DOHH2 (cell line): ENCODE results near the gene SP100.

Experiments used
- H3F3A ChIP-seq: fragments of 200-600 bp; sonication (generic), shearing (Covaris generic); 2 replicates; pipeline ENCODE4 v1.6.0; 2016; ENCODE audit warnings: antibody characterized with exemption, mild to moderate bottlenecking; ENCODE audit not compliant: control insufficient read depth, insufficient read depth
- H3K27ac ChIP-seq: fragments of 200-600 bp; sonication (generic); 2 replicates; pipeline ENCODE4 v1.5.1; 2014; ENCODE audit warnings: low read depth, mild to moderate bottlenecking, low read length, moderate library complexity
- H3K27me3 ChIP-seq: fragments of 200-600 bp; sonication (generic); 2 replicates; pipeline ENCODE4 v1.6.1; 2014; ENCODE audit warnings: mild to moderate bottlenecking, low read length, mixed read lengths; ENCODE audit not compliant: control insufficient read depth
- H3K36me3 ChIP-seq: fragments of 200-600 bp; sonication (generic); 2 replicates; pipeline ENCODE4 v1.6.1; 2014; ENCODE audit warnings: mild to moderate bottlenecking, low read length, moderate library complexity, mixed read lengths; ENCODE audit not compliant: control insufficient read depth
- H3K4me1 ChIP-seq: fragments of 200-600 bp; sonication (generic); 2 replicates; pipeline ENCODE4 v1.6.1; 2014; ENCODE audit warnings: mild to moderate bottlenecking, low read length, mixed read lengths; ENCODE audit not compliant: control insufficient read depth
- H3K4me2 ChIP-seq: fragments of 200-600 bp; sonication (generic); 2 replicates; pipeline ENCODE4 v1.6.0; 2014; ENCODE audit warnings: mild to moderate bottlenecking, low read length, moderate library complexity
- H3K4me3 ChIP-seq: fragments of 200-600 bp; sonication (generic); 2 replicates; pipeline ENCODE4 v1.5.1; 2014; ENCODE audit warnings: mild to moderate bottlenecking, low read length, mixed read lengths
- H3K79me2 ChIP-seq: fragments of 200-600 bp; sonication (generic); 2 replicates; pipeline ENCODE4 v1.6.1; 2014; ENCODE audit warnings: mild to moderate bottlenecking, low read length, mixed read lengths; ENCODE audit not compliant: control insufficient read depth
- H3K9me2 ChIP-seq: fragments of 200-600 bp; sonication (generic); replicated peaks from 2 replicates; pipeline ENCODE4 v1.6.1; 2014; ENCODE audit warnings: mild to moderate bottlenecking, low read length, mixed read lengths; ENCODE audit not compliant: control insufficient read depth
- H3K9me3 ChIP-seq: fragments of 200-600 bp; sonication (generic); 2 replicates; pipeline ENCODE4 v1.6.1; 2014; ENCODE audit warnings: antibody characterized with exemption, low read length, mixed read lengths; ENCODE audit not compliant: control insufficient read depth, insufficient read depth
- H4K20me1 ChIP-seq: fragments of 200-600 bp; sonication (generic); 2 replicates; pipeline ENCODE4 v1.6.0; 2014; ENCODE audit warnings: low read depth, mild to moderate bottlenecking, antibody characterized with exemption, low read length, moderate library complexity; ENCODE audit not compliant: control insufficient read depth, insufficient read depth
- EZH2phosphoT487 ChIP-seq: fragments of 200-600 bp; sonication (generic); IDR thresholded peaks from 2 replicates; pipeline ENCODE4 v1.6.1; 2017; ENCODE audit warnings: borderline replicate concordance, mild to moderate bottlenecking, antibody characterized with exemption, low read length, moderate library complexity, mixed read lengths
- TF ChIP-seq, protein P1 (sequence below): fragments of 200-600 bp; sonication (generic); IDR thresholded peaks from one replicate; pipeline ENCODE4 v1.5.1; 2014; ENCODE audit warnings: antibody characterized with exemption, mild to moderate bottlenecking, low read depth, low read length; ENCODE audit not compliant: poor library complexity, severe bottlenecking

Gene SP100

DNA sequence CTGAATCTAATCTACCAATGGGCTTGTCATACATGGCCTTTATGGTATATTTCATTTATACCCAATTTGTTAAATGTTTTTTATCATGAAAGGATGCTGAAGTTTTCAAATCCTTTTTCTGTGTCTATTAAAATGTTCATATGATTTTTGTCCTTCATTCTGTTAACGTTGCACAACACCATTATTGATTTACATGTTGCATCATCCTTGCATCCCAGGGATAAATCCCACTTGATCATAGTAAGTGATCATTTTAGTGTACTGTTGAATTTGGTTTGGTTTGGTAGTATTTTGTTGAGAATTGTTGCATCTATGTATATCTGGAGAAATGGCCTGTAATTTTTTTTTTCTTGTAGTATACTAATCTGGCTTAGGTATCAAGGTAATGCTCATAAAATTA is 9.4 kb downstream of the SP100 start:
- Histone ChIP-seq H3K4me3 (no peak overlapping the region), H3K27ac (no peak overlapping the region), H3K4me1 (no peaks in the 10 kb centered on the region), H3K36me3 (peaks cover 24% of the 10 kb centered on the region), H3F3A (no peaks in the 10 kb centered on the region), H3K79me2 (peaks cover 65% of the 10 kb centered on the region), H3K27me3 (no peaks in the 10 kb centered on the region), H3K9me3 (peaks cover 3% of the 10 kb centered on the region; the same call in 1 of the 2 replicates), H3K4me2 (no peak overlapping the region), H4K20me1 (no peaks in the 10 kb centered on the region), H3K9me2 (no peaks in the 10 kb centered on the region)
- no peak for TF ChIP-seq EZH2phosphoT487
- TF ChIP-seq, protein P1, sequence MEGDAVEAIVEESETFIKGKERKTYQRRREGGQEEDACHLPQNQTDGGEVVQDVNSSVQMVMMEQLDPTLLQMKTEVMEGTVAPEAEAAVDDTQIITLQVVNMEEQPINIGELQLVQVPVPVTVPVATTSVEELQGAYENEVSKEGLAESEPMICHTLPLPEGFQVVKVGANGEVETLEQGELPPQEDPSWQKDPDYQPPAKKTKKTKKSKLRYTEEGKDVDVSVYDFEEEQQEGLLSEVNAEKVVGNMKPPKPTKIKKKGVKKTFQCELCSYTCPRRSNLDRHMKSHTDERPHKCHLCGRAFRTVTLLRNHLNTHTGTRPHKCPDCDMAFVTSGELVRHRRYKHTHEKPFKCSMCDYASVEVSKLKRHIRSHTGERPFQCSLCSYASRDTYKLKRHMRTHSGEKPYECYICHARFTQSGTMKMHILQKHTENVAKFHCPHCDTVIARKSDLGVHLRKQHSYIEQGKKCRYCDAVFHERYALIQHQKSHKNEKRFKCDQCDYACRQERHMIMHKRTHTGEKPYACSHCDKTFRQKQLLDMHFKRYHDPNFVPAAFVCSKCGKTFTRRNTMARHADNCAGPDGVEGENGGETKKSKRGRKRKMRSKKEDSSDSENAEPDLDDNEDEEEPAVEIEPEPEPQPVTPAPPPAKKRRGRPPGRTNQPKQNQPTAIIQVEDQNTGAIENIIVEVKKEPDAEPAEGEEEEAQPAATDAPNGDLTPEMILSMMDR = no peak

DNA sequence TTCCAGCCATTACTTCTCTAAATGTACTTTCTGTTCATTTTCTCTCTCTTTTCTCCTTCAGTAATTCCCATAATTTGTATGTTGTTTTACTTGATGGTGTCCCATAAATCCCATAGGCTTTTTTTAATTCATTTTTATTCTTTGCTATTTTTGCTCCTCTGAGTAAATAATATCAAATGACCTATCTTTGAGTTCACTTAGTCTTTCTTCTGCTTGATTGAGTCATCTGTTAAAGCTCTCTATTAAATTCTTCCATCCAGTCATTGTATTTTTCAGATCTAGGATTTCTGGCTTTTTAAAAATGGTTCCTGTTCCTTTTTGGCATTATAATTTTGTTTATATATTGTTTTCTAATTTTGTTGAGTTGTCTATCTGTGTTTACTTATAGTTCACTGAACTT is 13.5 kb downstream of the SP100 start:
- Histone ChIP-seq H4K20me1 (no peaks in the 10 kb centered on the region), H3K79me2 (peaks cover 65% of the 10 kb centered on the region), H3K27ac (no peak overlapping the region), H3K9me2 (no peaks in the 10 kb centered on the region), H3K27me3 (no peaks in the 10 kb centered on the region), H3K4me1 (peaks cover 8% of the 10 kb centered on the region; the same call in 1 of the 2 replicates), H3K4me2 (no peak overlapping the region), H3K4me3 (no peak overlapping the region), H3K9me3 (peaks cover 6% of the 10 kb centered on the region; the same call in 1 of the 2 replicates), H3K36me3 (peaks cover 23% of the 10 kb centered on the region), H3F3A (no peaks in the 10 kb centered on the region)
- TF ChIP-seq, protein P1 = no peak
- TF ChIP-seq EZH2phosphoT487 = no peak

DNA sequence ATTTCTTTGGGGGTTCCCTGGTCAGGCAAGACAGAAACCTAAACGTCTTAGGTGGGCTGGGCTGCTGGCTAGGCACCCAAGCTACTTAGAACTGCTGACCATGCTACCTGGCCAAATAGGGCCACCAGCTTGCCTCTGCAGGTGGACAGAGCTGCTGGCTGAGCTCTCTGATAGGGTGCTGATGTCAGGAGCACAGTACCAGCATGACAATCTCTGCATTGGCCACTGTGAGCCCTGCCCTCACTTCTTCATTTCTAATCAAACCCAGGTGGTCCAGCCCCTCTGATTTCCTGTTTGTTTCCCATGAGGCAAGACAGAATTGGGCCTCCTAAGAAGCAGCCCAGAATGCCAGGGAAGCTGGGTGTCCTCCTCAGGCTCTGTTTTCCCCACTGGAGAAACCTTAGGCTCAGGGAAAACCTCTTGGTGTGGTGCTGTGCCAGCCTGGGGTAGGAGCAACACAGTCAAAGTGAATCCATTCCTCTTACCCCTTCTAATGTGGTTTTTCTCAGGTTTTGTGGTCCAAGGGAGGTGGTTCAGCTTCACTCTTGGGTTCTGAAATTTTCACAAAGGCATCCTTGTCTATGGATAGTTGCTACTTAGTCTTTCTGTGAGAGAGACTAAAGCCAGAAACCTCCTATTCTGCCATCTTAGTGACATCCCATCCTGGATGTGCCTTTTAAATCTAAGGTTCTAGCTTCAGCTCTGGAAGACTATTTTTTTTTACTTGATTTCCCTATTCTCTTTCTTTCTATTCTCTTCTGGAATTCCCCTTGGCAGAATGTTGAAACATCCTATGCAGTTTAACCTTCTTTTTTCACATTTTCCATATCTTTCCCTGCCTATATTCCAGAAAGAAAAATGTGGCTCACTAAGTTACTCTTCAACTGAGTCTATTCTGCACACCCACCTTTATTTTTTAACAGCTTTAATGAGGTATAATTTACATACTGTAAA is 15.2 kb downstream of the SP100 start:
- no peaks in the 10 kb centered on the region for H3F3A ChIP-seq
- peaks cover 27% of the 10 kb centered on the region for H3K36me3 ChIP-seq
- H3K9me3 ChIP-seq = peaks cover 10% of the 10 kb centered on the region; the same call in 1 of the 2 replicates

More for the DNA sequence above, 15.2 kb downstream of the SP100 start:
- Histone ChIP-seq H4K20me1 (no peaks in the 10 kb centered on the region), H3K27ac (no peak overlapping the region), H3K4me2 (no peak overlapping the region), H3K27me3 (no peaks in the 10 kb centered on the region), H3K9me2 (no peaks in the 10 kb centered on the region), H3K4me3 (no peak overlapping the region), H3K79me2 (peaks cover 55% of the 10 kb centered on the region), H3K4me1 (peaks cover 8% of the 10 kb centered on the region; the same call in 1 of the 2 replicates)
- no peak for TF ChIP-seq EZH2phosphoT487
- TF ChIP-seq, protein P1 = no peak
